Measurements from ENCODE around the gene NLRP5. TPM values are rescaled to one million over a fixed set of nuclear protein-coding genes. Genes with fewer than 3 reads are reported as not detected.
"Not testable (repeated sequence)": the region's sequence is repeated elsewhere in the genome, so short reads cannot be mapped to it uniquely, and the experiment has no call there.

The NLRP5 gene
- total RNA-seq, 1 donor from 2014 or later: not detected

DNA sequence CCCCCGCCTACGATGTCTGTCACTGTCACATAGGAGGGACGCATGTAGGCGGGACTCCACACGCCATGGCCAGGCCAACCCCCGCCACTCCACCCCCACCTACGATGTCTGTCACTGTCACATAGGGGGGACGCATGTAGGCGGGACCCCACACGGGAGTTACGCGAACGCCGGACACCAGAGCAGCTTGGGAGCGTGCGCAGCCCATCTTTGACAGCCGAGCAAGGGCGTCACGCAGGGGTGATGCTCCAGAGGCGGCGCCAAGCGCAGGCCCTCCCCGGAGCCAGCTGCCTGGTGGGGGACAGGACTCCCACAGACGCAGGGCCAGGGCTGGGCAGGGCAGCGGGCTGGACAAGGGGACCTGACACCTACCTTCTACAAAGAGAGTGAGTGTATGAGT, 114.5 kb downstream of the NLRP5 start:
- peaks cover 25% of the 10 kb centered on the region for H3K36me3 ChIP-seq
- H3K9me3 ChIP-seq (replicated peaks): no peaks in the 10 kb centered on the region
- H3K27me3 ChIP-seq (ENCODE audit: low read depth): no peaks in the 10 kb centered on the region
- H3K4me1 ChIP-seq: peaks cover 38% of the 10 kb centered on the region
- no peak overlapping the region for H3K4me3 ChIP-seq
- intact Hi-C loops (cut with micrococcal nuclease): no loop called here
- H3K27ac ChIP-seq (replicated peaks): no peak overlapping the region
- TF ChIP-seq, protein P1, sequence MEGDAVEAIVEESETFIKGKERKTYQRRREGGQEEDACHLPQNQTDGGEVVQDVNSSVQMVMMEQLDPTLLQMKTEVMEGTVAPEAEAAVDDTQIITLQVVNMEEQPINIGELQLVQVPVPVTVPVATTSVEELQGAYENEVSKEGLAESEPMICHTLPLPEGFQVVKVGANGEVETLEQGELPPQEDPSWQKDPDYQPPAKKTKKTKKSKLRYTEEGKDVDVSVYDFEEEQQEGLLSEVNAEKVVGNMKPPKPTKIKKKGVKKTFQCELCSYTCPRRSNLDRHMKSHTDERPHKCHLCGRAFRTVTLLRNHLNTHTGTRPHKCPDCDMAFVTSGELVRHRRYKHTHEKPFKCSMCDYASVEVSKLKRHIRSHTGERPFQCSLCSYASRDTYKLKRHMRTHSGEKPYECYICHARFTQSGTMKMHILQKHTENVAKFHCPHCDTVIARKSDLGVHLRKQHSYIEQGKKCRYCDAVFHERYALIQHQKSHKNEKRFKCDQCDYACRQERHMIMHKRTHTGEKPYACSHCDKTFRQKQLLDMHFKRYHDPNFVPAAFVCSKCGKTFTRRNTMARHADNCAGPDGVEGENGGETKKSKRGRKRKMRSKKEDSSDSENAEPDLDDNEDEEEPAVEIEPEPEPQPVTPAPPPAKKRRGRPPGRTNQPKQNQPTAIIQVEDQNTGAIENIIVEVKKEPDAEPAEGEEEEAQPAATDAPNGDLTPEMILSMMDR (IDR thresholded peaks at IDR 0.05; ENCODE audit: borderline replicate concordance): no peak
- no peak for DNase-seq

DNA sequence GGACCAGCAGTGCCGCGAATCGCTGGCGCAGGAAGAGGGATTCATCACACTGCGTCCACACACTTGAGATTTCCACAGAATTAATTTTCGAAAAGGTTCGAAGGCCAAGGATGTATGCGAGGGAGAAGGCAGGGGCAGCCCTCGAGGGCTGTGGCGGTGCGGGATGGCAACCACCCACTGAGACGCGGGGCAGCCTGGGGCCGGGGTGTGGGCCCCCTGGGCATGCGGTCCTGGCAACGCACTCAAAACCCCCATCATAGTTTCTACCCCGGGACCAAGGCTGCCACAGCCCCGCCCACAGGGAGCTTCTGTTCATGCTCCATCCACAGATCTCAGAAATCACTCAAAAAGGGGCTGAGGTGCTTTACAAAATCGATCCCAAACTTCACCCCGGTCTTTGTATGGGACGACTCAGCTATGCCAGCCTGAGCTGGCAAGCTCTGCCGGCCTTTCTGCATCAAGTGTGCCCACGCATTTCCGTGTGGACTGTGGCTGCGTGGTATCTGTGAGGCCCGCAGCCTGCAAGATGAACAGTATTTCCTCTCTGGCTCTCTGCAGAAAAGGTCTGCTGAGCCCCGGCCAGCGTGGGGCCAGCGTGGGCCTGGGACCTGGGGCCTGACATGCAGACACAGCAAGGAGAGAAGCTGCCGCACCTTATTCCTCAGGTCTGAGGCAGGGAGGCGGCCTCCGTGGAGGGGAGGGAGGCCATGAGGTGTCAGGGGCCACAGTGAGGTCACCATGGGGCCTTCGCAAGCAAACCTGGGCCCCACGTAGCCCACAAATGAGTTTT, 115.4 kb downstream of the NLRP5 start:
- TF ChIP-seq, protein P1 (IDR thresholded peaks at IDR 0.05; ENCODE audit: borderline replicate concordance): no peak
- Histone ChIP-seq H3K27me3 (ENCODE audit: low read depth) (no peaks in the 10 kb centered on the region), H3K9me3 (replicated peaks) (no peaks in the 10 kb centered on the region), H3K27ac (replicated peaks) (no peak overlapping the region), H3K4me3 (no peak overlapping the region), H3K4me1 (peaks cover 38% of the 10 kb centered on the region), H3K36me3 (peaks cover 25% of the 10 kb centered on the region)
- DNase-seq: no peak
- intact Hi-C loops (cut with micrococcal nuclease): no loop called here

DNA sequence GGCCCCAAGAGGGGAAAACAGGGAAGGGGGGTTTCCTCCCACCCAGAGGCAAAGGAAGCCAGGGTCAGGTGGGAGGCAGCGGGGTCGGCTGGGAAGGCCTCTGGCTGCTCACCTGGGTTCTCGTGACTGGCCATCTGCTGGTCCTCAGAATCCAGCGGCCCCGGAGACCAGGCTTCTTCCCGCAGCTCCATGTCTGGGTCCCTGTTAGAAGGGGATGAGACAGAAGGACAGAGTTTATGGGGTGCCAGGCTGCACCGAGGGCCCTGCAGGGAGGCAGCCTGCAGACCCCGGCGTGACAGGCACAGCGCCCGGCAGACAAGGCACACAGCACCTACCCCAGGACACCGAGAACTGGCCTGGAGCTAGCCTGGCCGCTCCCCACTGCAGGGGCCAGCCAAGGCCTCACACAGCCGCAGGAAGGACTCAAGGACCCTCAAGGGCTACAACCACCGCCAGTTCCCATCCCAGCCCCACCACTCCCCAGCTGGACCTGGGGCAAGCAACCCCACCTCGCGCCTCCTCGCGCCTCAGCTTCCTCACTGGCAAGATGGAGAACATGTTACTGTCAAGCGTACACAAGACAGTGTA, 116.5 kb downstream of the NLRP5 start:
- TF ChIP-seq, protein P1 (IDR thresholded peaks at IDR 0.05; ENCODE audit: borderline replicate concordance): no peak
- H3K4me1 ChIP-seq: peaks cover 38% of the 10 kb centered on the region
- H3K27me3 ChIP-seq (ENCODE audit: low read depth): no peaks in the 10 kb centered on the region
- intact Hi-C loops (cut with micrococcal nuclease): no loop called here
- DNase-seq: no peak
- peaks cover 25% of the 10 kb centered on the region for H3K36me3 ChIP-seq
- no peaks in the 10 kb centered on the region for H3K9me3 ChIP-seq (replicated peaks)
- no peak overlapping the region for H3K27ac ChIP-seq (replicated peaks)
- no peak overlapping the region for H3K4me3 ChIP-seq

DNA sequence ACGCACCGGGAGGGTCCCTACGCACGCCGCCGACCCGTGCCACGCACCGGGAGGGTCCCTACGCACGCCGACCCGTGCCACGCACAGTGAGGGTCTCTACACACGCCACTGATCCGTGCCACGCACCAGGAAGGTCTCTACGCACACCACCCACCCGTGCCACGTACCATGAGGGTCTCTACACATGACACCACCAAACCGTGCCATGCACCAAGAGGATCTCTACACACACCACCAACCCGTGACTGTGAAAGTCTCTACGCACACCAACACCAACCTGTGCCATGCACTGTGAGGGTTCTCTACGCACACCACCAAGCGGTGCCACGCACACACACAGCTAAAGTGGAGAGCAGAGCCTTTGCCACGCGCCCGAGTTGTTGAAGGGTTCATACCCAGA, 117.8 kb downstream of the NLRP5 start:
- intact Hi-C loops (cut with micrococcal nuclease): no loop called here
- DNase-seq: no peak
- Histone ChIP-seq H3K4me3 (no peak overlapping the region), H3K27ac (replicated peaks) (peak overlapping the region; percentile 71), H3K4me1 (peaks cover 50% of the 10 kb centered on the region), H3K27me3 (ENCODE audit: low read depth) (no peaks in the 10 kb centered on the region), H3K9me3 (replicated peaks) (no peaks in the 10 kb centered on the region), H3K36me3 (peaks cover 25% of the 10 kb centered on the region)
- TF ChIP-seq, protein P1 (IDR thresholded peaks at IDR 0.05; ENCODE audit: borderline replicate concordance): no peak

DNA sequence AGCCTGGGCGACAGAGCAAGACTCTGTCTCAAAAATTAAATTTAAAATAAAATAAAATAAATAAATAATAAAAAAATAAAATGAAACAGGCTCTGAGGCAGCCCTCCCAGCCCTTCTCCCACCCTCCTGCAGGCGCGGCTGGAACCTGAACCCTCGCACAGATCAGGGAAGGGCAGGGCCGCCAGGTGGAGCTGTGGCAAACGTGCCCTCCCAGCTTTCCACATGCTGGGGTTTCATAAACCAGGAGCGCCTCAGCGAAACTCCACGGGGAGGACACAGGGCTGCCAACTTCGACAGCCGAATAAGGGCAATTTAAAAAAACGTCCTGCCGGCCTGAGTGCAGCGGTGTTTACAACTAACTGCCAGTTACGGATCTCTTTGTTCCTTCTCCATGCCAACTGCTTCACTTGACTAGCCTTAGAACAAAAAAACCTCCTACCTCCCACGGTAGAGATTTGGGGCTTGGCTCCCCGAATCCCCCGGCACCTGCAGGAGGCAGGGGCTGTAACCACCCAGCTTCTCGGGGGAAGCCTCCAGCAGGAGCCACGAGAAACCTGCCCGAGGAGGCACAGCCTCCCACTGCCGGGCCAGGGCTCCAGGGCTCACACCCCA, 118.6 kb downstream of the NLRP5 start:
- Histone ChIP-seq H3K9me3 (replicated peaks) (no peaks in the 10 kb centered on the region), H3K27me3 (ENCODE audit: low read depth) (no peaks in the 10 kb centered on the region), H3K4me3 (peak overlapping the region; percentile 31), H3K36me3 (peaks cover 23% of the 10 kb centered on the region), H3K27ac (replicated peaks) (peak overlapping the region; percentile 71), H3K4me1 (peaks cover 58% of the 10 kb centered on the region)
- DNase-seq: peak; percentile 63
- TF ChIP-seq, protein P1 (IDR thresholded peaks at IDR 0.05; ENCODE audit: borderline replicate concordance): peak; percentile 77
- intact Hi-C loops (cut with micrococcal nuclease): no loop called here

DNA sequence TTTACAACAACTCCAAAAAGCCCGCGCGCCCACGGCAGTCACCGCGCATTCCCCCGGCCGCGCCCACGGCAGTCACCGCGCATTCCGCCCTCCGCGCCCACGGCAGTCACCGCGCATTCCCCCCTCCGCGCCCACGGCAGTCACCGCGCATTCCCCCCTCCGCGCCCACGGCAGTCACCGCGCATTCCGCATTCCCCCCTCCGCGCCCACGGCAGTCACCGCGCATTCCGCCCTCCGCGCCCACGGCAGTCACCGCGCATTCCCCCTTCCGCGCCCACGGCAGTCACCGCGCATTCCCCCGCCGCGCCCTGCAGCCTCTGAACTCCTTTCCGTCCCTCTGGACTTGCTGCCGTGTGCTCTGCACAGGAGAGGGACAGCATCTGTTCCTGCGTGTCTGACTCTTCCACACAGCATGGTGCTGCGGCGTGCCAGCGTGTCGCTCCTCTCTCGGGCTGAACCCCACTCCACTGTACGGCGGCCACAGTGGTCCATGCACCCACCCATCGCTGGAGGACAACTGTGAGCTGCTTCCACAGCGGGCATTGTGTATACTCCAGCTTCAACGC, 119.3 kb downstream of the NLRP5 start:
- peak overlapping the region; percentile 71 for H3K27ac ChIP-seq (replicated peaks)
- H3K9me3 ChIP-seq (replicated peaks); DNase-seq; intact Hi-C loops (cut with micrococcal nuclease); H3K4me3 ChIP-seq; H3K27me3 ChIP-seq (ENCODE audit: low read depth): not testable (repeated sequence)
- H3K36me3 ChIP-seq: peaks cover 21% of the 10 kb centered on the region
- H3K4me1 ChIP-seq: peaks cover 65% of the 10 kb centered on the region
